ENCODE measurements around the gene GNA12. TPM values are rescaled to one million over a fixed set of nuclear protein-coding genes. Genes with fewer than 3 reads are reported as not detected.

Gene GNA12
- total RNA-seq, 4 donors from 2014 or later = 23.3 to 30.5 (median 28.7) TPM

- no peak for TF ChIP-seq CTCF (IDR thresholded peaks at IDR 0.05; ENCODE audit: low read depth)
Observed at GRCh38 chr7:2873686-2874551, 29.8 kb upstream of the GNA12 start.

GRCh38 chr7:2873146-2873545, 29.0 kb upstream of the GNA12 start:
- no peak for TF ChIP-seq CTCF (IDR thresholded peaks at IDR 0.05; ENCODE audit: low read depth)

GRCh38 chr7:2872296-2872874, 28.3 kb upstream of the GNA12 start:
- no peak for TF ChIP-seq CTCF (IDR thresholded peaks at IDR 0.05; ENCODE audit: low read depth)

GRCh38 chr7:2870471-2870931, 26.4 kb upstream of the GNA12 start:
- TF ChIP-seq CTCF (IDR thresholded peaks at IDR 0.05; ENCODE audit: low read depth) = no peak

- TF ChIP-seq CTCF (IDR thresholded peaks at IDR 0.05; ENCODE audit: low read depth) = no peak
Observed at GRCh38 chr7:2869981-2870380, 25.9 kb upstream of the GNA12 start.

- no peak for TF ChIP-seq CTCF (IDR thresholded peaks at IDR 0.05; ENCODE audit: low read depth)
Observed at GRCh38 chr7:2866601-2867000, 22.5 kb upstream of the GNA12 start.

GRCh38 chr7:2864999-2865670, 21.0 kb upstream of the GNA12 start:
- no peak for TF ChIP-seq CTCF (IDR thresholded peaks at IDR 0.05; ENCODE audit: low read depth)
